Stimulated activated CD4-positive, alpha-beta T cell treated with anti-CD3 and anti-CD28 coated beads, Interleukin-2, amount 100 ng/mL, for 24 hours (primary cell): ENCODE data around the gene ZNF136.

ENCODE experiments used
- DNase-seq, 2 donors: peaks; one replicate each; pipeline ENCODE4 v3.0.0-alpha.2; 2020

The ZNF136 gene

DNA sequence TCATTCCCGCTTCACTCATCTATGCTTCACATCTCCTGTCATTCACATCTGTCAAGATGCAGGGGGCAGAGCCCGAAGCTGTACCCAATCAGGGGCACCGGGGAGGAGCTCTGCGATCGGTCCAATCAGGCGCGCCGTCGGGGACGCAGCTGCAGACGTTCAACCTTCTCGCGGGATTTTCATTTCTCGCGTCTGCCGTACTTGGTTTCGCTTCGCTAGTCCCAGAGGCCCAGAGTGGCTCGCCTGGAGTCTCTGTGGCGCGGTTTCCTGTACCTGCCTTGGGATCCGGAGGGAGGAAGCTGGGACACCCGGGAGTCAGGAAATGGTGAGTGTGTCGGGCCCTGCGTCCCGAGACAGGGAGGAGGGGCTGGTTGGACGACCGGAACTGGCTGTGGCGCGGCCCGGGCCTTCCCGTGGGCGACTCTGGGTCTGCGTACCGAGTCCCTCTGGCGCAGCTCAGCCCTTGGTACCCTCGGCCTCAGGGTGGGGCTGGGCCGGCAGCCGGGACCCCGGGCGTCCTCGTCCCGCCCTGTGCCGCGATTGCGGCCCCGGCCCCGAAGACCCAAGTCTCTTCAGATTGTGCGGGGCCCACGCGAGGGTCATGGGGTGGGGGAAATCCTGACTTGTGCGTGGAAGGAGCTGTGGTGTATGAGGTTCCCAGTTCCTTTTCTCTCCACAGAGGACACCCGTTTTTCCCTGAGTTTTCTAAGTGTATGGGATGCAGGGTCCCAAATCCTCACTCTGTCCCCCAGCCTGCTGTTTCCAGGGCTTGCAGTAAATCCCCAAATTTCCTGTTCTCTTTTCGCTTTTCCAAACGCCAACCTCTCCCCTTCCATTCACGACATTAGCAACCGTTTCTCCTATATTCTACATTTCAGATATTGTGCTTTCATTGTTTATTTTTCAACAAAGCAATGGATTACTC is at the start of gene ZNF136:
Gene ZNF136, plus strand, starts transcription at position 215 of the 925 bp plus-strand sequence. Its CDS starts 108 bp downstream, at position 323.
- peak; percentile 92 to 94 for DNase-seq

GRCh38 chr19:12113121-12113520 is 49.8 kb upstream of the ZNF136 start:
- no peak for DNase-seq

DNA sequence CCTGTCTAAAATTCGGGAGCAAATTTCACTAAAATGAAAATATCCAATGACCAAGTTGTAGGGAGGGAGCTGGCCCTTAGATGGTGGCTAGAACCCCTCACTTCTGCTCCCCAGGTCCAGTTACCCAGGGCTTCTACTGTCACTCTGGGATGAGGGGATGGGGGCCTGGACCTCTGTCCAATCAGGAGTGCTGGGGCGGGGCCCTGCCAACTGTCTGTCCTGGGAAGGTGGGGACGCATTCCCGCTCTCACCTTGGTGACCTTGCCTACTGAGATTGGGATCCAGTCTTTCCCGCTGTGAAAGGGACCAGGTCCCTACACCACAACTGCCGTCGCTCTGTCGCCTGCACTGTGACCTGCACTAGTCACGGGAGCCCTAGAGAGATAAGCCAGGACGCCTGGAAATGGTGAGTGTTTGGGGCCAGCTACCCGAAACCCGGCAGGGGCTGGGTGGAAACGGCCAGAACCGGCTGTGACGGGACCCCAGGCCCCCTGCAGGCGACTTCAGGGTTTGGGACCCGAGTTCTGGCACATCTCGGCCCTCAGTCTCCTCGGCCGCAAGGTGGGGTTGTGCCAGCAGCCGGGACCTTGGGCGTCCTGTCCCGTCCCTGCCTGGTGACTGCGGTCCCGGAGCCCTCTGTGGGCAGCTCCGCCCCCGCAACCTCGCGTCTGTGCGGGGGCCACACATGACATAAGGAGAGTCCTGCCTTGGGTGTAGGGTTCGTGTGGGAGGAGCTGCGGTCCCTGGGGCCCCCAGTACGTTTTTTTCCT is 45.5 kb upstream of the ZNF136 start:
- DNase-seq: no peak

GRCh38 chr19:12126707-12127106 is 36.2 kb upstream of the ZNF136 start:
- peak in 1 of 2 donors; percentile 10 for DNase-seq

DNA sequence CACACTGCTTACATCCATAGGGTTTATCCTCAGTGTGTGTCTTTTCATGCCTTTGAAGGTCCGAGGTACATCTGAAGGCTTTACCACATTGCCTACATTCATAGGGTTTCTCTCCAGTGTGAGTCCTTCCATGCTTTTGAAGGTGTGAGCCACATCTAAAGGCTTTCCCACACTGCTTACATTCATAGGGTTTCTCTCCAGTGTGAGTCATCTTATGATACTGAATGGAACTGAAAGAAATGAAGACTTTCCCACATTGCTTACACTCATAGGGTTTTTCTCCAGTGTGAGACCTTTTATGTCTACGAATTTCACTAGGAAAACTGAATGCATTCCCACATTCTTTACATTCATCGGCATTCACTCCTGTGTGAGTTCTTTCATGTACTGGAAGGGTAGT is 29.8 kb upstream of the ZNF136 start:
- DNase-seq: no peak

DNA sequence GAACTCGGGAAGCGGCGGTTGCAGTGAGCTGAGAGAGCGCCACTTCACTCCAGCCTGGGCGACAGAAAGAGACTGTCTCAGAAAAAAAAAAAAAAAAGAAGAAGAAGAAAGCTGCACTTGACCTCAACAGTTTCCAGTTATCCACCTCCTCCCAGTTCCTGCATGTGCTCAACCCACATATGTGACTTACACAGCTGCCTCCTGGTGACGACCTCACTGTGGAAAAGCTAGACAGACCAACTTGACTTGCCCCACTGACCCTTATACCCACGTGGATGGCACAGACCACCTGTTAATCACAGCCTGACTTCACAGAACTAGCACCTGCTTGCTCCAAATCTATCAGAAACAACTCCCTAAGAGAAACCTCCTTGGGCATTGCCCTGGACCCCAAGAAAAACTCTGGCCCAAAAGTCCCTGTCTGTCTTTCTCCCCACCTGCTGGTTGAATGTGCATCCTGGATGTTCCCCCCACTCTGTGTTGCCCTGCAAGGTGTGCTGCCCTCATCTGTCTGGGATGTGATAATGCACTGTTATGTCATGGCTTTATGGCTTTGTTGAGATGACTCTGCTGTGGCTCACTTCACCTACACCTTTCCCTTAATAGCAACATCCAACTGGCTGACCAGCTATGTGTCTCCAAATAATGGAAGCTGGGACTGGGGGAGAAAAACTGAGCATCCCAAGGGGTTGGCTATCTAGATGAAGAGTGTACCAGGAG is 25.5 kb upstream of the ZNF136 start:
- DNase-seq: peak; percentile 23 to 44

- DNase-seq: no peak
Observed at GRCh38 chr19:12139269-12139668, 23.6 kb upstream of the ZNF136 start.

DNA sequence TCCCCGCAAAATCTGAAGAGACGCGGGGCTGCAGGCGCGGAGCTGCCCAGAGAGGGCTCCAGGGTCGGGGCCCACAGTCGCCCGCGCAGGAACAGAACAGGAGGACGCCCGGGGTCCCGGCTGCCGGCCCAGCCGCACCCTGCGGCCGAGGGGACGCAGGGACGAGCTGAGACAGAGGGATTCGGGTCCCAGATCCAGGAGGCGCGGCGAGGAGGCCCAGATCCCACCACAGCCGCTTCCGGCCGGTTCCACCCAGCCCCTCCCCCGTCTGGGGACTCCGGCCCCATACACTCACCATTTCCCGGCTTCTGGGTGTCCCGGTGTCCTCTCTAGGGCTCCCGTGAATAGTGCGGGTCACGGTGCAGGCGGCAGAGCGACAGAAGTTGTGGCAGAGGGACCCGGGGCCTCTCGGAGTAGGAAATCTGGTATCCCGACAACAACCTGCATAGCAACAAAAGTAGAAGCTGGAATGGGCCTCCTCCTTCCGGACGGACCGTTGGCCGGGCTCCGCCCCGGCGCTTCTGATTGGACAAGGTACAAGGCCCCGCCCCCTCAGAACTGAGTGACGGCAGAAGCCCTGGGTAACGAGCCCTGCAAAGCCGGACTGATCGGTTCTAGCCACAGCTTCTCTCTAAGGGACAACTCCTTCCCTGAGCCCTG is 22.9 kb upstream of the ZNF136 start, which contains the start of gene ZNF20:
Gene ZNF20, minus strand, starts transcription at position 466 of the 660 bp plus-strand sequence. Its CDS starts 168 bp downstream, at position 298.
- peak; percentile 93 to 96 for DNase-seq

DNA sequence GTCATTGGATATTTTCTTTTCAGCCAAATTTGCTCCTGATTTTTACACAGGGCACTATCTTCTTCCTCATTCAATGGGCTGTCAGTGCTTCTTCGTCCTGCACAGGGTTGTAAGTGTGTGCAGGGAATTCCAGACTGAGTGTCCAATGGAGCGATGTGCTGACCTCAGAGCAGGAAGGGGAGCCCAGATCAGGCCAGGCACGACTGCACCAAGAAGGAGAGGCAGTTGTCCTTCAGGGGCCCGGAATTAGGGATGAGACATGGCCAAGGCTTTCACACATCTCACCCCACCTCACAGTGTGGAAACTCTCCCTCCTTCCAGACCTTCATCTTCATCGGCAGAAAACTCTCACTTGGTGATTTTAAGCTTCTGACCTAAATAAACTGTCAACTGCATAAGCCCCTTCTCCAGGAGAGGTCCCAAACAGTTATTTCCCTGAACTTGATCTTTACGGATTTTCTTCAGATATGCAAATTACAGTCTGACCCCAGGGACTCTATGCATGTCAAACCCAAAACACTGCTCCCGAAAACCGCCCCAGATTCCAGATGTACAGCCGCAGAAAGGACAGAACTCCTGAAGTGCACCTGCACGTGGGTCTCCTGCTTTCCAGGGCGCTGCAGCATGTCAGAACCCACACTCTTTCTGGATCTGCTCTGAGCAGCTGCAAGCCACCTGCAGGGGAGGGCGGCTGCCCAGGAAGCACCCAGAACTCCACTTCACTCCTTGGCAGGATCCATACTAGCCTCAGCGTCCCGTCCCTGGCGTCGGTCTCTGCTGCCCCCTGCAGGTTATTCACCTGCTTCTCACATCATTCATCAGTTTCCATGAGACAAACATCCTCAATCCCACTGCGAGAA is 22.1 kb upstream of the ZNF136 start:
- DNase-seq: peak; percentile 89 to 91

GRCh38 chr19:12141405-12141736 is 21.5 kb upstream of the ZNF136 start:
- no peak for DNase-seq

GRCh38 chr19:12145348-12145747 is 17.5 kb upstream of the ZNF136 start:
- no peak for DNase-seq

DNA sequence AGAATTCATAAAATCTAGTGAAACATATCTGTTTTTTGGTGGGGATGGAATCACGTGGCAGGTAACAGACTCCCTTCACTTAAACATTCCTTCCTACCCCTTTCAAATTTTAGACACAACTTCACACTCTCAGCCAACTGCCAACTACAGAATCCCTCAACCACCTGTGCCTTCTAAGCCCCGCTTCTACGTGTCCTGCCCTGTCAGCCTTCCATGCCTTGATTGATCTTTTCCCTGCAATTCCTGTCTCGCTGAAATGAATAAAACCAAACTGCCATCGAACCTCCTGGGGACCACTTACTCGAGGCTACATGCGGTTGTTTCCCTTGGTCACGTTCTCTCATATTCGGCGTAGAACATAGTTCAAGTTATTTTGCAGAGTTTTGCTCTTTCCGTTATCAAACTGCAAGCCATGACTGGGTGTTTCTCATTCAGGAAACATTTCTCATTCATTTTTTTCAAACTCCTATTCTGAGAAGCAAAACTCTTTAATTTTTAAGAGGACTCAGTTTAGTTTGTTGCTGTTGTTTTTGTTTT is 7.5 kb upstream of the ZNF136 start:
- DNase-seq: no peak

DNA sequence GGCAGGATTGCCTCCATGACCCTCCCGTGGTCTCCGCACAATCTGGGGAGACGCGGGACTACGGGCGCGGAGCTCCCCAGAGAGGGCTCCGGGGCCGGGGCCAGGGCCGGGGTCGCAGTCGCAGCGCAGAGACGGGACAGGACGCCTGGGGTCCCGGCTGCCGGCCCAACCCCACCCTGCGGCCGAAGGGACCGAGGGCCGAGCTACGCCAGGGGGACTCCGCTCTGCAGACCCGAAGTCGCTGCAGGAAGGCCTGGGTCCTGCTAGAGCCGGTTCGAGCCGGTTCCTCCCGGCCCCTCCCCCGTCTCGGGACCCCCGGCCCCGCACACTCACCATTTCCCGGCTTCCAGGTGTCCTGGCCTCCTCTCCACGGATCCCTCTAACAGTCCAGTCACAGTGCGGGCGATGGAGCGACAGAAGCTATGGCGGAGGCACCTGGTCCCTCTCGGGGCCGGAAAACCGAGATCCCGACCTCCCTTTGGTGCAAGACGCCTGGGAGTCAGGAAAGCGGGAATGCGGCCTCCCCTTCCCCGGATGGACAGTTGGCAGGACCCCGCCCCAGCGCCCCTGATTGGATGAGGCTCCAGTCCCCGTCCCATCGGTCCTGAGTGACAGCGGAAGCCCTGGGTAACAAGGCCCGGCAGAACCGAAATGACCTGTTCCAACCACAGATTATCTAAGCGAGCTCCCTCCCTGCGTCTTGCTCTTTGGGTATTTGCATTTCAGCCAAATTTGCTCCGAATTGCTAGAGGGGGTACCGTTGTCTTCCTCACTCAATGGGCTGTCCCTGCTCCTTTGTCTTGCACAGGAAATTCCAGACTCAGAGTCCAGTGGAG is 6.5 kb upstream of the ZNF136 start, which contains the start of gene ZNF625:
Gene ZNF625, minus strand, starts transcription at position 512 of the 836 bp plus-strand sequence. Its CDS starts 176 bp downstream, at position 336.
- DNase-seq: peak; percentile 50 to 66

GRCh38 chr19:12159773-12160414 is 3.0 kb upstream of the ZNF136 start:
- DNase-seq: peak in 1 of 2 donors; percentile 5

DNA sequence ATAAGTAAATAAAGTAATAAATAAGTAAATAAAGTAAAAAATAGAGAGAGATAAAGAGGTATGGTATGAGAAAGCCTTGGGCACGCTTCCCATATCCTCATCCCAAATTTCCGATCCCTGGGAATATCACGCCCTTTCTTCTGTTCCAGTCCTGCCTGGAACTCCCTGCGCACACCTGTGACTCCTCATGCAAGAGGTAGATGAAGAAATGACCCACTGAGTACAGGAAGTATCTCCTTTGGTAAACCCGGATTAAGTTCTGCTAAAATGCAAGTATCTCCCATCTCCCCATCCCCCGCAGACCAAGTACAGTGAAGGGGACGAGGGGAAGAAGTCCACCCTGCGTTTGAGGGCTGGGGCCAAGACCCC is 399 bp upstream of the ZNF136 start:
- DNase-seq: no peak

GRCh38 chr19:12163826-12164225 is 930 bp downstream of the ZNF136 start:
- no peak for DNase-seq

- DNase-seq: no peak
Observed at GRCh38 chr19:12166626-12167025, 3.7 kb downstream of the ZNF136 start.

DNA sequence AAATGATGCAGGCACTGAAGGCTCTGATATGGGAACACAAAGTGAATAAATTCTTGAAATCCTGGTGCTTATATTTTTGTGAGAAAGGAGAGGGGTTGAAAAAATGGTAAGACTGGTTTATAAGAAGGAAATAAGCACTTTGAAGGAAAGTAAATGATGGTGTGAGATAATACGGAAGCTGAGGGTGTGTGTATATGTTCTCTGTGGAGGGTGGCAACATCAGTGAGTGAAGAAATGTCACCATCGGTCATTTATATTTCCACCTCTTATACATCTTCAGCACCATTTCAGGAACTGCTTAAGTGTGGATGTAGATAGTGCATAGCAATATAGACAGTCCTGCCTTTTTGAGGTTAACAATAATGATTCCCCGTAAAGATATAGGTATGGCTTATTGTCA is 17.5 kb downstream of the ZNF136 start:
- no peak for DNase-seq

DNA sequence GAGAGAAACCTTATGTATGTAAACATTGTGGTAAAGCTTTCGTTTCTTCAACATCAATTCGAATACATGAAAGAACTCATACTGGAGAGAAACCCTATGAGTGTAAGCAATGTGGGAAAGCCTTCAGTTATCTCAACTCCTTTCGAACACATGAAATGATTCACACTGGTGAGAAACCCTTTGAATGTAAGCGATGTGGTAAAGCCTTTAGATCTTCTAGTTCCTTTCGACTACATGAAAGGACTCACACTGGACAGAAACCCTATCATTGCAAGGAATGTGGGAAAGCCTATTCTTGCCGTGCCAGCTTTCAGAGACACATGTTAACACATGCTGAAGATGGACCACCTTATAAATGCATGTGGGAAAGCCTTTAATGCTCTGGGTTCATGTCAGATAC is 24.7 kb downstream of the ZNF136 start:
- DNase-seq: no peak
